ENCODE measurements around the gene CHMP4B.

The CHMP4B gene

GRCh38 chr20:33859157-33859695 is 48.1 kb downstream of the CHMP4B start:
- DNase-seq (ENCODE audit: low spot score), result no peak
- no peak for TF ChIP-seq CTCF (IDR thresholded peaks at IDR 0.05; ENCODE audit: extremely low read depth, missing control alignments)

GRCh38 chr20:33859751-33860150 is 48.6 kb downstream of the CHMP4B start:
- DNase-seq (ENCODE audit: low spot score), result no peak
- no peak for TF ChIP-seq CTCF (IDR thresholded peaks at IDR 0.05; ENCODE audit: extremely low read depth, missing control alignments)

- no peak for TF ChIP-seq CTCF (IDR thresholded peaks at IDR 0.05; ENCODE audit: extremely low read depth, missing control alignments)
- no peak for DNase-seq (ENCODE audit: low spot score)
Measured at GRCh38 chr20:33861458-33861857, 50.3 kb downstream of the CHMP4B start.

- TF ChIP-seq CTCF (IDR thresholded peaks at IDR 0.05; ENCODE audit: extremely low read depth, missing control alignments), result peak; percentile 69
- peak; percentile 87 for DNase-seq (ENCODE audit: low spot score)
Measured at GRCh38 chr20:33862709-33863403, 51.7 kb downstream of the CHMP4B start.

- no peak for DNase-seq (ENCODE audit: low spot score)
- no peak for TF ChIP-seq CTCF (IDR thresholded peaks at IDR 0.05; ENCODE audit: extremely low read depth, missing control alignments)
Measured at GRCh38 chr20:33863440-33864323, 52.5 kb downstream of the CHMP4B start.

- DNase-seq (ENCODE audit: low spot score), result no peak
- TF ChIP-seq CTCF (IDR thresholded peaks at IDR 0.05; ENCODE audit: extremely low read depth, missing control alignments), result no peak
Measured at GRCh38 chr20:33864324-33864963, 53.3 kb downstream of the CHMP4B start.

Data from GM20000 (cell line).